Neural cell (in vitro differentiated cells): Measurements from ENCODE around the gene DPP6. TPM values are rescaled to one million over a fixed set of nuclear protein-coding genes. Genes with fewer than 3 reads are reported as not detected.

Experiments
- H2AFZ ChIP-seq: fragments of 200-600, 300-800 bp; sonication (generic), shearing (Covaris generic); 2 replicates; pipeline ENCODE4 v1.6.0; 2014; ENCODE audit warnings: low read depth, mild to moderate bottlenecking, antibody characterized with exemption, low read length, moderate library complexity
- H3F3A ChIP-seq: fragments of 200-600 bp; shearing (Covaris generic); 2 replicates; pipeline ENCODE4 v1.6.1; 2016; ENCODE audit warnings: mild to moderate bottlenecking, moderate library complexity, mixed read lengths, antibody characterized with exemption, low read length; ENCODE audit not compliant: insufficient read depth, poor library complexity, severe bottlenecking
- H3K27ac ChIP-seq: fragments of 200-600, 300-800 bp; sonication (generic), shearing (Covaris generic); 2 replicates; pipeline ENCODE4 v1.5.1; 2014; ENCODE audit warnings: mild to moderate bottlenecking, low read length, moderate library complexity
- H3K27me3 ChIP-seq: fragments of 300-800, 200-600 bp; sonication (generic), shearing (Covaris generic); 2 replicates; pipeline ENCODE4 v1.6.0; 2014; ENCODE audit warnings: mild to moderate bottlenecking, low read depth, low read length, moderate library complexity; ENCODE audit not compliant: insufficient read depth
- H3K36me3 ChIP-seq: fragments of 300-800, 200-600 bp; sonication (generic), shearing (Covaris generic); 2 replicates; pipeline ENCODE4 v1.5.1; 2014; ENCODE audit warnings: mild to moderate bottlenecking, antibody characterized with exemption, low read length, moderate library complexity; ENCODE audit not compliant: insufficient read depth
- H3K4me2 ChIP-seq: fragments of 300-800, 200-600 bp; sonication (generic), shearing (Covaris generic); 2 replicates; pipeline ENCODE4 v1.6.0; 2014; ENCODE audit warnings: mild to moderate bottlenecking, low read length
- H3K4me3 ChIP-seq: fragments of 300-800, 200-600 bp; sonication (generic), shearing (Covaris generic); 2 replicates; pipeline ENCODE4 v1.5.1; 2014; ENCODE audit warnings: mild to moderate bottlenecking, low read length, moderate library complexity
- H3K79me2 ChIP-seq: fragments of 200-600 bp; shearing (Covaris generic); replicated peaks from 2 replicates; pipeline ENCODE4 v1.6.0; 2014; ENCODE audit warnings: mild to moderate bottlenecking, low read length, moderate library complexity; ENCODE audit not compliant: insufficient read depth
- H3K9ac ChIP-seq: fragments of 300-800, 200-600 bp; sonication (generic), shearing (Covaris generic); 2 replicates; pipeline ENCODE4 v1.6.1; 2016; ENCODE audit warnings: mild to moderate bottlenecking, low read length, mixed read lengths
- H3K9me2 ChIP-seq: fragments of 200-600 bp; shearing (Covaris generic); 2 replicates; pipeline ENCODE4 v1.6.1; 2016; ENCODE audit warnings: mild to moderate bottlenecking, low read length, mixed read lengths; ENCODE audit not compliant: insufficient read depth
- H3K9me3 ChIP-seq: fragments of 200-600, 300-800 bp; sonication (generic), shearing (Covaris generic); 2 replicates; pipeline ENCODE4 v1.6.1; 2016; ENCODE audit warnings: mild to moderate bottlenecking, mixed run types, low read length, moderate library complexity, mixed read lengths
- H4K20me1 ChIP-seq: fragments of 200-600 bp; shearing (Covaris generic); 2 replicates; pipeline ENCODE4 v1.6.1; 2016; ENCODE audit warnings: mild to moderate bottlenecking, mixed run types; ENCODE audit not compliant: insufficient read depth
- EP300 ChIP-seq: fragments of 450-650 bp; conservative IDR thresholded peaks from 2 replicates; pipeline ENCODE4 v1.6.1; 2014; ENCODE audit warnings: antibody characterized with exemption, mild to moderate bottlenecking, moderate library complexity; ENCODE audit not compliant: poor library complexity, severe bottlenecking
- EZH2 ChIP-seq: fragments of 200-600, 300-800 bp; shearing (Covaris generic), sonication (generic); IDR thresholded peaks from 2 replicates; pipeline ENCODE4 v1.6.1; 2014; ENCODE audit warnings: antibody characterized with exemption, low read length, borderline replicate concordance, mild to moderate bottlenecking; ENCODE audit not compliant: insufficient read depth, poor library complexity, severe bottlenecking
- MXI1 ChIP-seq: fragments of 450-650 bp; conservative IDR thresholded peaks from 2 replicates; pipeline ENCODE4 v1.6.1; 2014; ENCODE audit warnings: antibody characterized with exemption, mild to moderate bottlenecking; ENCODE audit not compliant: poor library complexity, severe bottlenecking
- POLR2AphosphoS5 ChIP-seq: IDR thresholded peaks from 2 replicates; pipeline ENCODE4 v1.6.1; 2012
- RAD21 ChIP-seq: fragments of 450-650 bp; conservative IDR thresholded peaks from 2 replicates; pipeline ENCODE4 v1.6.1; 2014; ENCODE audit warnings: antibody characterized with exemption, mild to moderate bottlenecking, moderate library complexity
- SMC3 ChIP-seq: fragments of 450-650 bp; conservative IDR thresholded peaks from 2 replicates; pipeline ENCODE4 v1.6.1; 2014; ENCODE audit warnings: antibody characterized with exemption, mild to moderate bottlenecking, moderate library complexity; ENCODE audit not compliant: poor library complexity
- TAF1 ChIP-seq: IDR thresholded peaks from 2 replicates; pipeline ENCODE4 v1.6.1; 2012; ENCODE audit warnings: low read depth
- polyA plus RNA-seq: library from polyadenylated mRNA; depleted of rRNA; stranded (reverse); fragments of >200 nt; gene quantifications from 2 replicates; pipeline ENCODE4 v1.2.3, GENCODE V29; 2014
- TF ChIP-seq, protein P1 (sequence below): fragments of 450-650 bp; IDR thresholded peaks from 2 replicates; pipeline ENCODE4 v1.5.1; 2014; ENCODE audit warnings: antibody characterized with exemption, mild to moderate bottlenecking, moderate library complexity; ENCODE audit not compliant: poor library complexity, severe bottlenecking
- TF ChIP-seq, protein P2 (sequence below): IDR thresholded peaks from 2 replicates; pipeline ENCODE4 v1.6.1; 2012; ENCODE audit warnings: borderline replicate concordance

The DPP6 gene
- polyA plus RNA-seq, 1 donor from 2014 or later, result 20.4 TPM

DNA sequence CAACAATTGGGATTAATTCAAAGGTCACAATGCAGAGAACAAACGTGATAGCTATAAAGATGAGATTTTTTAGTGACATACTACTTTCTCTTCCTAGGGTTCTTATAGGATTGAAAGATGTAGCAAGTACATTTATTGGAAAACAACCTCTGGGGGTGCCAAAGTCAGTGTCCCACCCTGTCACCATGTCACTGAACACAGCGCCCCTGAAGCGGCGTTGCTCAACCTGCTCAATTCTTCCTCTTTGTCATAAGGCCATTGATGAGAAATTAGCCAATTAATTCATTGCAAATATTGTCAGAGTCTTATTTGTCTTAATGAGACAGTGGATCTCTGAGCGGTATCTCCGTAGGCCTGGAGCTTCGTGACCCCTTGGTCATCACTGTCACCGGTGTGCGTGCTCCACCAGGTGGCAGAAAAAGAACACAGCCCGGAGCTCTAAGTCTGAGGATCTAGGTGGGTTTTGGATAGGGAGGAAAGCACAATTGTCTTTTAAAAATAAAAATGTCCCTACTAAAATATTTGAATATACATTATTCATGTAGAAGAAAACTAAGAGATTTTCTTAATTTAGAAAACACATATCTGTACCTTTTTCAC, 588.2 kb downstream of the DPP6 start:
- Histone ChIP-seq H3K36me3 (no peaks in the 10 kb centered on the region), H3K4me3 (no peak overlapping the region), H4K20me1 (no peaks in the 10 kb centered on the region), H3K4me2 (no peak overlapping the region), H3K9ac (no peak overlapping the region), H3K9me2 (no peaks in the 10 kb centered on the region), H2AFZ (no peak overlapping the region), H3K27me3 (no peaks in the 10 kb centered on the region), H3K9me3 (no peaks in the 10 kb centered on the region), H3K79me2 (no peaks in the 10 kb centered on the region), H3K27ac (no peak overlapping the region), H3F3A (no peaks in the 10 kb centered on the region)
- TF ChIP-seq, protein P1, sequence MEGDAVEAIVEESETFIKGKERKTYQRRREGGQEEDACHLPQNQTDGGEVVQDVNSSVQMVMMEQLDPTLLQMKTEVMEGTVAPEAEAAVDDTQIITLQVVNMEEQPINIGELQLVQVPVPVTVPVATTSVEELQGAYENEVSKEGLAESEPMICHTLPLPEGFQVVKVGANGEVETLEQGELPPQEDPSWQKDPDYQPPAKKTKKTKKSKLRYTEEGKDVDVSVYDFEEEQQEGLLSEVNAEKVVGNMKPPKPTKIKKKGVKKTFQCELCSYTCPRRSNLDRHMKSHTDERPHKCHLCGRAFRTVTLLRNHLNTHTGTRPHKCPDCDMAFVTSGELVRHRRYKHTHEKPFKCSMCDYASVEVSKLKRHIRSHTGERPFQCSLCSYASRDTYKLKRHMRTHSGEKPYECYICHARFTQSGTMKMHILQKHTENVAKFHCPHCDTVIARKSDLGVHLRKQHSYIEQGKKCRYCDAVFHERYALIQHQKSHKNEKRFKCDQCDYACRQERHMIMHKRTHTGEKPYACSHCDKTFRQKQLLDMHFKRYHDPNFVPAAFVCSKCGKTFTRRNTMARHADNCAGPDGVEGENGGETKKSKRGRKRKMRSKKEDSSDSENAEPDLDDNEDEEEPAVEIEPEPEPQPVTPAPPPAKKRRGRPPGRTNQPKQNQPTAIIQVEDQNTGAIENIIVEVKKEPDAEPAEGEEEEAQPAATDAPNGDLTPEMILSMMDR, result peak; percentile 56
- TF ChIP-seq EZH2 (no peak), POLR2AphosphoS5 (no peak), RAD21 (peak; percentile 61), MXI1 (no peak), EP300 (no peak), TAF1 (no peak), SMC3 (peak; percentile 61)
- TF ChIP-seq, protein P2, sequence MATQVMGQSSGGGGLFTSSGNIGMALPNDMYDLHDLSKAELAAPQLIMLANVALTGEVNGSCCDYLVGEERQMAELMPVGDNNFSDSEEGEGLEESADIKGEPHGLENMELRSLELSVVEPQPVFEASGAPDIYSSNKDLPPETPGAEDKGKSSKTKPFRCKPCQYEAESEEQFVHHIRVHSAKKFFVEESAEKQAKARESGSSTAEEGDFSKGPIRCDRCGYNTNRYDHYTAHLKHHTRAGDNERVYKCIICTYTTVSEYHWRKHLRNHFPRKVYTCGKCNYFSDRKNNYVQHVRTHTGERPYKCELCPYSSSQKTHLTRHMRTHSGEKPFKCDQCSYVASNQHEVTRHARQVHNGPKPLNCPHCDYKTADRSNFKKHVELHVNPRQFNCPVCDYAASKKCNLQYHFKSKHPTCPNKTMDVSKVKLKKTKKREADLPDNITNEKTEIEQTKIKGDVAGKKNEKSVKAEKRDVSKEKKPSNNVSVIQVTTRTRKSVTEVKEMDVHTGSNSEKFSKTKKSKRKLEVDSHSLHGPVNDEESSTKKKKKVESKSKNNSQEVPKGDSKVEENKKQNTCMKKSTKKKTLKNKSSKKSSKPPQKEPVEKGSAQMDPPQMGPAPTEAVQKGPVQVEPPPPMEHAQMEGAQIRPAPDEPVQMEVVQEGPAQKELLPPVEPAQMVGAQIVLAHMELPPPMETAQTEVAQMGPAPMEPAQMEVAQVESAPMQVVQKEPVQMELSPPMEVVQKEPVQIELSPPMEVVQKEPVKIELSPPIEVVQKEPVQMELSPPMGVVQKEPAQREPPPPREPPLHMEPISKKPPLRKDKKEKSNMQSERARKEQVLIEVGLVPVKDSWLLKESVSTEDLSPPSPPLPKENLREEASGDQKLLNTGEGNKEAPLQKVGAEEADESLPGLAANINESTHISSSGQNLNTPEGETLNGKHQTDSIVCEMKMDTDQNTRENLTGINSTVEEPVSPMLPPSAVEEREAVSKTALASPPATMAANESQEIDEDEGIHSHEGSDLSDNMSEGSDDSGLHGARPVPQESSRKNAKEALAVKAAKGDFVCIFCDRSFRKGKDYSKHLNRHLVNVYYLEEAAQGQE, result no peak

DNA sequence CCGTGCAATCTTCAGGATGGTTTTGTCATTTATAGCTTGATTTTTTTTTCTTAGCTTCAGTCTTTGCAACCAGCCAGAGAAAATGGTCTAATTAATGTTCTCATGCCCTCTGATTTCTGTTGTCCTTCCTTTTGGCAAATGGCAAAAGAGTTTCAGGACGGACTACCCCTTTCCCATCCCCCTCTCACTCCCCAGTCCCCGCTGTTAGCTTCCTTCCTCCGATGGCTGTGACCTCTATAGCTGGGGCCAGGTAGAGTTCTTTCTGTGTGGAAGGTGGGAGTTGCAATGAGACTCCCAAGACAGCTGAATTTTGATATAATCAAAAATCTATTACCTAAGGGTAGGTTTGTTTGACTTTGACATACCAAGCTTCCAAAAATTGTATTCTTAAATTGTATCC, 588.7 kb downstream of the DPP6 start:
- H3K9me3 ChIP-seq, result no peaks in the 10 kb centered on the region
- H2AFZ ChIP-seq, result no peak overlapping the region
- no peak overlapping the region for H3K27ac ChIP-seq
- no peaks in the 10 kb centered on the region for H3F3A ChIP-seq
- no peak overlapping the region for H3K4me2 ChIP-seq
- TF ChIP-seq MXI1, result no peak
- no peak for TF ChIP-seq SMC3
- no peak for TF ChIP-seq EZH2
- TF ChIP-seq RAD21, result no peak
- TF ChIP-seq TAF1, result no peak
- TF ChIP-seq, protein P1, result no peak
- TF ChIP-seq, protein P2, result no peak
- no peak for TF ChIP-seq EP300
- TF ChIP-seq POLR2AphosphoS5, result no peak
- H4K20me1 ChIP-seq, result no peaks in the 10 kb centered on the region
- H3K4me3 ChIP-seq, result no peak overlapping the region
- H3K9ac ChIP-seq, result no peak overlapping the region
- no peaks in the 10 kb centered on the region for H3K27me3 ChIP-seq
- no peaks in the 10 kb centered on the region for H3K9me2 ChIP-seq
- H3K79me2 ChIP-seq, result no peaks in the 10 kb centered on the region
- H3K36me3 ChIP-seq, result no peaks in the 10 kb centered on the region
